OCI-LY1 (cell line): ENCODE results near the gene TBX20.

Experiments used
- H2AFZ ChIP-seq: fragments of 200-600 bp; sonication (generic), shearing (Covaris generic); 2 replicates; pipeline ENCODE4 v1.6.0; 2014; ENCODE audit warnings: antibody characterized with exemption, mild to moderate bottlenecking, low read length
- H3F3A ChIP-seq: fragments of 200-600 bp; sonication (generic), shearing (Covaris generic); 2 replicates; pipeline ENCODE4 v1.6.0; 2014; ENCODE audit warnings: mild to moderate bottlenecking, antibody characterized with exemption, low read length, moderate library complexity; ENCODE audit not compliant: insufficient read depth
- H3K27ac ChIP-seq: fragments of 200-600 bp; sonication (generic); 2 replicates; pipeline ENCODE4 v1.5.1; 2014; ENCODE audit warnings: low read length, mixed run types, mild to moderate bottlenecking, low read depth; ENCODE audit not compliant: poor library complexity, severe bottlenecking
- H3K27me3 ChIP-seq: fragments of 200-600 bp; sonication (generic); 2 replicates; pipeline ENCODE4 v1.6.0; 2014; ENCODE audit warnings: antibody characterized with exemption, mild to moderate bottlenecking, low read length, moderate library complexity; ENCODE audit not compliant: insufficient read depth
- H3K36me3 ChIP-seq: fragments of 200-600 bp; sonication (generic); 2 replicates; pipeline ENCODE4 v1.6.1; 2014; ENCODE audit warnings: mild to moderate bottlenecking, antibody characterized with exemption, low read length, moderate library complexity, mixed read lengths; ENCODE audit not compliant: insufficient read depth
- H3K4me1 ChIP-seq: fragments of 200-600 bp; sonication (generic); 2 replicates; pipeline ENCODE4 v1.5.1; 2014; ENCODE audit warnings: mild to moderate bottlenecking, low read length, moderate library complexity; ENCODE audit not compliant: insufficient read depth, severe bottlenecking
- H3K4me2 ChIP-seq: fragments of 200-600 bp; sonication (generic), shearing (Covaris generic); 2 replicates; pipeline ENCODE4 v1.6.1; 2014; ENCODE audit warnings: low read length
- H3K4me3 ChIP-seq: fragments of 200-600 bp; sonication (generic); 2 replicates; pipeline ENCODE4 v1.5.1; 2014; ENCODE audit warnings: low read length, low read depth, mild to moderate bottlenecking, mixed read lengths; ENCODE audit not compliant: poor library complexity, severe bottlenecking
- H3K79me2 ChIP-seq: fragments of 200-600 bp; shearing (Covaris generic); 2 replicates; pipeline ENCODE4 v1.6.1; 2016; ENCODE audit warnings: mixed run types, low read length, mixed read lengths; ENCODE audit not compliant: insufficient read depth
- H3K9ac ChIP-seq: fragments of 200-600 bp; sonication (generic), shearing (Covaris generic); 2 replicates; pipeline ENCODE4 v1.6.1; 2014; ENCODE audit warnings: mild to moderate bottlenecking, low read length, mixed read lengths
- H3K9me2 ChIP-seq: fragments of 200-600 bp; sonication (generic), shearing (Covaris generic); 2 replicates; pipeline ENCODE4 v1.6.1; 2014; ENCODE audit warnings: low read depth, mild to moderate bottlenecking, low read length, mixed read lengths
- H3K9me3 ChIP-seq: fragments of 200-600 bp; shearing (Covaris generic); 2 replicates; pipeline ENCODE4 v1.6.1; 2014; ENCODE audit warnings: low read length, mixed read lengths
- H4K20me1 ChIP-seq: fragments of 200-600 bp; sonication (generic), shearing (Covaris generic); 2 replicates; pipeline ENCODE4 v1.6.0; 2016; ENCODE audit warnings: mild to moderate bottlenecking, low read length; ENCODE audit not compliant: insufficient read depth
- EZH2 ChIP-seq: fragments of 200-600 bp; sonication (generic), shearing (Covaris generic); IDR thresholded peaks from 2 replicates; pipeline ENCODE4 v1.8.0; 2017; ENCODE audit warnings: borderline replicate concordance, mixed run types, mild to moderate bottlenecking, antibody characterized with exemption, low read length, moderate library complexity, mixed read lengths
- TF ChIP-seq, protein P1 (sequence below): fragments of 200-600 bp; sonication (generic), shearing (Covaris generic); IDR thresholded peaks from 2 replicates; pipeline ENCODE4 v1.5.1; 2017; ENCODE audit warnings: mild to moderate bottlenecking, antibody characterized with exemption, low read length, moderate library complexity, mixed read lengths

Gene TBX20

DNA sequence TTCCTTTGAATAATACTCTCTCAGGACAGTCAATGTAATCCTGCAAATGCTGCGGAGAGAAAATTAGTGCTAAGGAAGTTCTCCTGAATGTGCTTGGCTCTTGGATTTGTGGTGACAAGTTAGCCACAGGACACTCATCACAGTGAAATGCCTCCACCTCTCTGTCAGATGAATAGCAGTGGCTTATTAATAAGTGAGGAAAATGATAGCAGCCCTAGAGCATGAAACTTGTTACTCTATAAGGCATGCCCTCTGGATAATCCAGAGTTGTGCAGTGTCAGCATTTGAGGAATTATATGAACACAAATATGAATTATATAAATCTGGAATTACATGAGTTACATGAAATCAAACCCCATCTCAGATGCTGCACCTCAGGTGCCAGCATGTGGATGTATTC lies 23.5 kb upstream of the TBX20 start:
- Histone ChIP-seq H3K9me3 (no peaks in the 10 kb centered on the region), H3K36me3 (no peaks in the 10 kb centered on the region), H3K4me3 (no peak overlapping the region), H3K79me2 (no peaks in the 10 kb centered on the region), H3K27ac (no peak overlapping the region), H3F3A (no peaks in the 10 kb centered on the region), H3K27me3 (no peaks in the 10 kb centered on the region), H3K9ac (no peak overlapping the region), H4K20me1 (no peaks in the 10 kb centered on the region), H3K4me2 (no peak overlapping the region), H2AFZ (no peak overlapping the region), H3K4me1 (no peaks in the 10 kb centered on the region), H3K9me2 (no peaks in the 10 kb centered on the region)
- no peak for TF ChIP-seq EZH2
- TF ChIP-seq, protein P1, sequence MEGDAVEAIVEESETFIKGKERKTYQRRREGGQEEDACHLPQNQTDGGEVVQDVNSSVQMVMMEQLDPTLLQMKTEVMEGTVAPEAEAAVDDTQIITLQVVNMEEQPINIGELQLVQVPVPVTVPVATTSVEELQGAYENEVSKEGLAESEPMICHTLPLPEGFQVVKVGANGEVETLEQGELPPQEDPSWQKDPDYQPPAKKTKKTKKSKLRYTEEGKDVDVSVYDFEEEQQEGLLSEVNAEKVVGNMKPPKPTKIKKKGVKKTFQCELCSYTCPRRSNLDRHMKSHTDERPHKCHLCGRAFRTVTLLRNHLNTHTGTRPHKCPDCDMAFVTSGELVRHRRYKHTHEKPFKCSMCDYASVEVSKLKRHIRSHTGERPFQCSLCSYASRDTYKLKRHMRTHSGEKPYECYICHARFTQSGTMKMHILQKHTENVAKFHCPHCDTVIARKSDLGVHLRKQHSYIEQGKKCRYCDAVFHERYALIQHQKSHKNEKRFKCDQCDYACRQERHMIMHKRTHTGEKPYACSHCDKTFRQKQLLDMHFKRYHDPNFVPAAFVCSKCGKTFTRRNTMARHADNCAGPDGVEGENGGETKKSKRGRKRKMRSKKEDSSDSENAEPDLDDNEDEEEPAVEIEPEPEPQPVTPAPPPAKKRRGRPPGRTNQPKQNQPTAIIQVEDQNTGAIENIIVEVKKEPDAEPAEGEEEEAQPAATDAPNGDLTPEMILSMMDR = no peak

DNA sequence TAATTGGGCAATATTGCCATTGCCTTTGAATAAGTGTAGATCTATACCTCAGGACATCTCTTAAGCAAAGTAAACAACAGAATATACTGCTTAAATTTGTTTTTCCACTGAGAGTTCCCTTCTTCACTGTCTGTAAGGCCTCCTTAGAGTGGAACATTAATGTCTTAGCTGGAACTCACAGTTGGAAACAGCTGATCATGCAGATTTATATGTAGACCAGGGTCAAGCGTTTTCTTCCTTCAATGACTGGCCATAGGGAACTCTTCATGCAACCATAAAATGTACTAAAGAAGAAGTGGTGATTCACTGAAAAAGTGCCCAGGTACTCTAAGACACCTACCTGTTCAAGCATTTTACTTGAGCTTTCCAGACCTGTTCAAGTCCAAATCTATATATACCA lies 18.3 kb upstream of the TBX20 start:
- H3K4me2 ChIP-seq = no peak overlapping the region
- no peaks in the 10 kb centered on the region for H3K36me3 ChIP-seq
- H3K27me3 ChIP-seq = no peaks in the 10 kb centered on the region
- no peaks in the 10 kb centered on the region for H3K9me3 ChIP-seq
- H3K27ac ChIP-seq = no peak overlapping the region
- H3K4me1 ChIP-seq = no peaks in the 10 kb centered on the region
- H2AFZ ChIP-seq = no peak overlapping the region
- H3K79me2 ChIP-seq = no peaks in the 10 kb centered on the region
- H3K9me2 ChIP-seq = no peaks in the 10 kb centered on the region
- H3K9ac ChIP-seq = no peak overlapping the region
- H4K20me1 ChIP-seq = no peaks in the 10 kb centered on the region
- H3F3A ChIP-seq = no peaks in the 10 kb centered on the region
- TF ChIP-seq EZH2 = no peak
- TF ChIP-seq, protein P1 = no peak
- no peak overlapping the region for H3K4me3 ChIP-seq

DNA sequence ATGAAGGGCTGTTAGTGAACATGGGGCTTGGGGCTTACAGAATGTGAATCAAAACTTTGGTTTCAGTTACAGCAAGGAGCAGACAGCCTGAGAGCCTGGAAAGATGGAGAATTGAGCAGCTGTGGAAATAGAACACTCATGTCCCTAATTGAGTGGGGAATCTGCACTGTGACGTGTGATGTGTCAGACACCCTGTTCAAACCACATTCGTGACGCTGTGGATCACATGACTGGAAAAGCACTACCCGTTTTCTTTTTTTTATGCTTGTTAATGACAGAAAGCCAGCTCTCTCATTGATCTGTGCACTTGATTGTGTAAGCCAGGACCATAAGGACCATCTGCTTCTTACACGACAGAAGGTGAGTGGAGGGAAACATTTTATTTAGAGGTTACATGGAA lies 15.1 kb upstream of the TBX20 start:
- no peaks in the 10 kb centered on the region for H3K9me3 ChIP-seq
- H4K20me1 ChIP-seq = no peaks in the 10 kb centered on the region
- no peak for TF ChIP-seq EZH2
- no peak overlapping the region for H2AFZ ChIP-seq
- H3K9ac ChIP-seq = no peak overlapping the region
- H3K4me1 ChIP-seq = no peaks in the 10 kb centered on the region
- H3K4me2 ChIP-seq = no peak overlapping the region
- H3K36me3 ChIP-seq = no peaks in the 10 kb centered on the region
- no peaks in the 10 kb centered on the region for H3K9me2 ChIP-seq
- H3K27me3 ChIP-seq = no peaks in the 10 kb centered on the region
- H3K79me2 ChIP-seq = no peaks in the 10 kb centered on the region
- H3K4me3 ChIP-seq = no peak overlapping the region
- H3F3A ChIP-seq = no peaks in the 10 kb centered on the region
- no peak overlapping the region for H3K27ac ChIP-seq

DNA sequence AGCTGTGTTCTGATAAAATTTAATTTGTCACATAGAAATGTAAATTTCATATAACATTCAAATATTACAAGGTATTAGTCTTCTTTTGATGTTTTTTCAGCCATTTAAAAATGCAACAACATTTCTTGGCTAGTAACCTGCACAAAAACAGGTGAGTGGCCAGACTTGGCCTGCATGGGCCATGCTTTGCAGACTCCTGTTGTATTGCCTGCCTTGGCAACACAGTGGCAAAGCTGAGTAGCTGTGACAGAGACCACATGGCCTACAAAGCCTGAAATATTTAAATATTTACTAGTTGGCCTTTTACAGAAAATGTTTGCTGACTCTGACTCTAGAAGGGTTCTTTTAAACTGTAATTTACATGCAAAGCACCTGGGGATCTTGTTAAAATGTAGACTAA lies 13.5 kb upstream of the TBX20 start:
- Histone ChIP-seq H3K36me3 (no peaks in the 10 kb centered on the region), H3K27me3 (no peaks in the 10 kb centered on the region), H3K9me2 (no peaks in the 10 kb centered on the region), H3K4me2 (no peak overlapping the region), H2AFZ (no peak overlapping the region), H3K9ac (no peak overlapping the region), H3K9me3 (no peaks in the 10 kb centered on the region), H3K4me1 (no peaks in the 10 kb centered on the region), H3F3A (no peaks in the 10 kb centered on the region), H3K27ac (no peak overlapping the region), H3K79me2 (no peaks in the 10 kb centered on the region), H3K4me3 (no peak overlapping the region), H4K20me1 (no peaks in the 10 kb centered on the region)
- TF ChIP-seq, protein P1 = no peak
- no peak for TF ChIP-seq EZH2
